B cell (primary cell): Measurements from ENCODE around the gene SP140. TPM values are rescaled to one million over a fixed set of nuclear protein-coding genes. Genes with fewer than 3 reads are reported as not detected.

Experiments used
- ATAC-seq: fragments of 200-7000 bp; cut with Tn5 transposase; one replicate; pipeline ENCODE4 v1.10.0; 2021; ENCODE audit warnings: low read depth, mild to moderate bottlenecking, moderate number of reproducible peaks, moderate library complexity
- CTCF ChIA-PET: fragments of 350-600 bp; sonication (Branson Sonifier 250); formaldehyde crosslinking; loops from one replicate; lab custom pipeline; 2021; ENCODE audit warnings: antibody characterized with exemption, inconsistent platforms; lab: Charles Lee
- POLR2A ChIA-PET: fragments of 350-600 bp; sonication (Branson Sonifier 250); formaldehyde crosslinking; loops from one replicate; lab custom pipeline; 2021; ENCODE audit warnings: antibody characterized with exemption; lab: Charles Lee
- DNase-seq: peaks from one replicate; pipeline ENCODE4 v3.0.0; 2013
- H2AFZ ChIP-seq: 2 replicates; pipeline ENCODE4 v1.6.1; 2012; ENCODE audit warnings: mild to moderate bottlenecking, low read depth, low read length; ENCODE audit not compliant: insufficient read depth, poor library complexity, severe bottlenecking
- H3K27ac ChIP-seq, 2 donors: 1 replicate in 1 of 2; 2 replicates in 1 of 2; pipeline ENCODE4 v1.5.1; 2012 to 2013; ENCODE audit warnings: low read length in 2 of 2, mild to moderate bottlenecking in 2 of 2, moderate library complexity in 1 of 2
- H3K27me3 ChIP-seq, 4 experiments: fragments of 200-600 bp in 1 of 4; sonication (generic) in 1 of 4; replicated peaks in 1 of 4; 1 replicate in 2 of 4; 2 replicates in 2 of 4; pipeline versions ENCODE4 v1.6.1 to v1.7.0; 2013 to 2016; ENCODE audit warnings: low read length in 3 of 4, mild to moderate bottlenecking in 2 of 4, mixed read lengths in 1 of 4, moderate library complexity in 1 of 4; ENCODE audit not compliant: insufficient read depth in 4 of 4, control insufficient read depth in 3 of 4; ENCODE audit errors: control extremely low read depth in 1 of 4
- H3K36me3 ChIP-seq, 2 experiments: replicated peaks in 1 of 2; 1 replicate in 1 of 2; 2 replicates in 1 of 2; pipeline versions ENCODE4 v1.6.1 to v1.7.1; 2013; ENCODE audit warnings: low read length in 1 of 2; ENCODE audit not compliant: insufficient read depth in 2 of 2, control insufficient read depth in 1 of 2; ENCODE audit errors: control extremely low read depth in 1 of 2, extremely low read depth in 1 of 2
- H3K4me1 ChIP-seq, 2 donors: fragments of 200-600 bp in 1 of 2; sonication (generic) in 1 of 2; 1 replicate in 1 of 2; 2 replicates in 1 of 2; pipeline versions ENCODE4 v1.5.1 to v1.6.1; 2013 to 2017; ENCODE audit warnings: low read length in 2 of 2; ENCODE audit not compliant: control insufficient read depth in 2 of 2, insufficient read depth in 2 of 2
- H3K4me2 ChIP-seq: replicated peaks from 2 replicates; pipeline ENCODE3; 2012; ENCODE audit warnings: mild to moderate bottlenecking, low read depth, low read length; ENCODE audit not compliant: poor library complexity, severe bottlenecking
- H3K4me3 ChIP-seq, 5 experiments: fragments of 200-600 bp in 1 of 5; sonication (generic) in 1 of 5; 1 replicate in 3 of 5; 2 replicates in 2 of 5; pipeline versions ENCODE4 v1.5.1 to v1.7.0; 2011 to 2016; ENCODE audit warnings: low read length in 4 of 5, mild to moderate bottlenecking in 4 of 5, low read depth in 2 of 5, control low read depth in 1 of 5, moderate library complexity in 1 of 5; ENCODE audit not compliant: insufficient read depth in 1 of 5; ENCODE audit errors: control extremely low read depth in 1 of 5, extremely low read depth in 1 of 5
- H3K79me2 ChIP-seq: fragments of 200-600 bp; sonication (generic); one replicate; pipeline ENCODE4 v1.6.0; 2016; ENCODE audit warnings: low read length; ENCODE audit not compliant: control insufficient read depth, insufficient read depth
- H3K9ac ChIP-seq: fragments of 200-600 bp; sonication (generic); 2 replicates; pipeline ENCODE4 v1.6.1; 2017; ENCODE audit warnings: mild to moderate bottlenecking, low read length, moderate library complexity
- H3K9me3 ChIP-seq, 3 donors: one replicate each; pipeline versions ENCODE4 v1.6.1 to v1.7.1; 2013; ENCODE audit warnings: low read length in 2 of 3; ENCODE audit not compliant: control insufficient read depth in 2 of 3, insufficient read depth in 1 of 3; ENCODE audit errors: control extremely low read depth in 1 of 3
- H4K20me1 ChIP-seq: 2 replicates; pipeline ENCODE4 v1.6.0; 2012; ENCODE audit warnings: mild to moderate bottlenecking, low read length; ENCODE audit not compliant: insufficient read depth, control insufficient read depth, poor library complexity, severe bottlenecking
- H3K27ac Mint-ChIP-seq: one replicate; pipeline ENCODE4 v1.8.0; 2021; ENCODE audit warnings: mixed read lengths
- H3K27me3 Mint-ChIP-seq: one replicate; pipeline ENCODE4 v1.8.0; 2021; ENCODE audit warnings: mixed read lengths
- H3K4me1 Mint-ChIP-seq: one replicate; pipeline ENCODE4 v1.8.0; 2021; ENCODE audit warnings: mixed read lengths
- H3K4me3 Mint-ChIP-seq: one replicate; pipeline ENCODE4 v1.8.0; 2021; ENCODE audit warnings: mixed read lengths
- H3K9me3 Mint-ChIP-seq: one replicate; pipeline ENCODE4 v1.8.0; 2022; ENCODE audit warnings: mixed read lengths; ENCODE audit not compliant: insufficient read depth
- EZH2 ChIP-seq: IDR thresholded peaks from 2 replicates; pipeline ENCODE4 v1.6.1; 2012; ENCODE audit warnings: borderline replicate concordance, low read depth, mild to moderate bottlenecking, moderate library complexity, low read length; ENCODE audit not compliant: insufficient read depth, poor library complexity, severe bottlenecking
- WGBS: methylation state at CpG from one replicate; pipeline ENCODE4 v1.1.5; 2013; ENCODE audit warnings: missing lambda C conversion rate; ENCODE audit not compliant: insufficient coverage; 5-methylcytosine and 5-hydroxymethylcytosine counted together
- intact Hi-C: fragments of 100-400 bp; cut with micrococcal nuclease; formaldehyde crosslinking; loops from one replicate; pipeline ENCODE4 v1.10.0; 2022
- polyA plus RNA-seq: library from polyadenylated mRNA; depleted of rRNA; stranded (reverse); fragments of >200 nt; gene quantifications from 2 replicates; pipeline ENCODE4 v1.2.3, GENCODE V29; 2012
- total RNA-seq, 2 donors: library from RNA; stranded (reverse); fragments of 120-200 nt in 1 of 2; gene quantifications; 1 replicate in 1 of 2; 2 replicates in 1 of 2; pipeline versions ENCODE4 v1.2.3 to v1.2.4, GENCODE V29; 2013 to 2022
- TF ChIP-seq, protein P1 (sequence below): fragments of 200-600 bp; IDR thresholded peaks from one replicate; pipeline ENCODE4 v1.8.0; 2022; ENCODE audit warnings: antibody characterized with exemption, mild to moderate bottlenecking

SP140 gene
- total and polyA plus RNA-seq, 2 donors (not counting 1 experiment from before 2014, with no cell fraction given), result 78.7 to 411 TPM

DNA sequence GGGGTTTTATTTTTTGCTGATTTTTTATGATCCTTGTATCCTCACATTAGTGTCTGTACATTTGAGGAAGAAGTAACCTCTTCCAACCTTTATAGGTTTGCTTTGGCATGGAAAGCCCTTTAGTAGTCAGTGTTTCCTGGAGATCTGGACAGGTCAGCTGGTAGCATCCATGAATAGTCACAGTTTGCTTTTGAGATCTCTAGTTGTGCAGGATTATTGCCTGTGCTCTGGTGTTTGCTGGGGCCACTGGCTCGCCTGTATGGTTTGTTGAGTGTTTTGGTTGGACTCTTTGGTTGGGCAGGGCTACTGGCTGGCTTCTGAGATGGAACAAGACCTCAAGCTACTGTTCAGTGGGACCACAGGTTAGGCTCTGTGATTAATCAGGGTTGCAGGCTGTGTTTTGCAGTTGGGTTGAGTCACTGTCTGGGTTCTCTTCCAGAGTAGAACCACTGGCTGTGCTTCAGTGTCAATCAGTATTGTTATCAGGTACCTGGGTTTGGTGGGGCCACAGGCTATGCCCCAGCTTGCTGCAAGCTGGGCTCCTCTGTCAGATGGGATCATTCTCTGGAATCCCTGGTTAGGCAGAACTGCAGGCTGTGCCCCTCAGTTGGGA, 121.5 kb downstream of the SP140 start:
- peaks cover 61% of the 10 kb centered on the region for H3K4me1 Mint-ChIP-seq
- H3K9me3 Mint-ChIP-seq, result peaks cover 15% of the 10 kb centered on the region
- 100% methylated on average over 1 of the region's 1 CpG for WGBS
- Histone ChIP-seq H4K20me1 (peaks cover 29% of the 10 kb centered on the region), H3K4me1 (peaks cover 14 to 20% of the 10 kb centered on the region in 2 donors), H3K36me3 (peaks cover 9 to 50% of the 10 kb centered on the region in 2 experiments), H3K9ac (no peak overlapping the region), H3K9me3 (peaks cover 9 to 19% (median 10%) of the 10 kb centered on the region in 3 donors), H2AFZ (no peak overlapping the region), H3K4me3 (no peak overlapping the region), H3K4me2 (peak overlapping the region; percentile 49), H3K79me2 (peaks cover 91% of the 10 kb centered on the region), H3K27me3 (no peaks in the 10 kb centered on the region), H3K27ac (peak overlapping the region in 1 of 2 donors; percentile 59)
- TF ChIP-seq, protein P1, sequence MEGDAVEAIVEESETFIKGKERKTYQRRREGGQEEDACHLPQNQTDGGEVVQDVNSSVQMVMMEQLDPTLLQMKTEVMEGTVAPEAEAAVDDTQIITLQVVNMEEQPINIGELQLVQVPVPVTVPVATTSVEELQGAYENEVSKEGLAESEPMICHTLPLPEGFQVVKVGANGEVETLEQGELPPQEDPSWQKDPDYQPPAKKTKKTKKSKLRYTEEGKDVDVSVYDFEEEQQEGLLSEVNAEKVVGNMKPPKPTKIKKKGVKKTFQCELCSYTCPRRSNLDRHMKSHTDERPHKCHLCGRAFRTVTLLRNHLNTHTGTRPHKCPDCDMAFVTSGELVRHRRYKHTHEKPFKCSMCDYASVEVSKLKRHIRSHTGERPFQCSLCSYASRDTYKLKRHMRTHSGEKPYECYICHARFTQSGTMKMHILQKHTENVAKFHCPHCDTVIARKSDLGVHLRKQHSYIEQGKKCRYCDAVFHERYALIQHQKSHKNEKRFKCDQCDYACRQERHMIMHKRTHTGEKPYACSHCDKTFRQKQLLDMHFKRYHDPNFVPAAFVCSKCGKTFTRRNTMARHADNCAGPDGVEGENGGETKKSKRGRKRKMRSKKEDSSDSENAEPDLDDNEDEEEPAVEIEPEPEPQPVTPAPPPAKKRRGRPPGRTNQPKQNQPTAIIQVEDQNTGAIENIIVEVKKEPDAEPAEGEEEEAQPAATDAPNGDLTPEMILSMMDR, result no peak
- no peak for TF ChIP-seq EZH2
- ChIA-PET POLR2A (no interaction called here), CTCF (interaction anchor here (0.9 to 1.3 kb wide), 2 partner anchors 20 to 29 kb away, joined by 3 to 4 read pairs; no protein-coding TSS in a partner anchor)
- ATAC-seq (no peak), DNase-seq (no peak)
- intact Hi-C loops, result no loop called here
- no peak overlapping the region for H3K4me3 Mint-ChIP-seq
- H3K27me3 Mint-ChIP-seq, result no peaks in the 10 kb centered on the region
- H3K27ac Mint-ChIP-seq, result peak overlapping the region; percentile 62
